ENCODE results near the gene NRL.

- TF ChIP-seq TCF7L2 (IDR thresholded peaks at IDR 0.05; ENCODE audit: borderline replicate concordance, extremely low read depth, insufficient read depth, insufficient read length) = no peak
- no peak for TF ChIP-seq POLR2AphosphoS5 (IDR thresholded peaks at IDR 0.05; ENCODE audit: low read depth, low read length)
- no peak for TF ChIP-seq CTCF (IDR thresholded peaks at IDR 0.05 in 2 of 3, conservative IDR thresholded peaks at IDR 0.05 in 1 of 3; ENCODE audit: borderline replicate concordance in 1 of 3, insufficient read depth in 1 of 3, low read depth in 2 of 3, low read length in 2 of 3)
- no peak for TF ChIP-seq CEBPB (IDR thresholded peaks at IDR 0.05; ENCODE audit: low read depth)
Measured at GRCh38 chr14:24064091-24064795, 50.5 kb downstream of the NRL start.

All from HCT116 (cell line).